H1 (cell line): ENCODE results near the gene APLP1. TPM values are rescaled to one million over a fixed set of nuclear protein-coding genes. Genes with fewer than 3 reads are reported as not detected.

Experiments used
- CTCF ChIA-PET: fragments of 300-600 bp; sonication (Branson Sonifier 250); formaldehyde crosslinking; loops from one replicate; lab custom pipeline; 2021; ENCODE audit not compliant: partially characterized antibody; lab: Charles Lee
- POLR2A ChIA-PET: fragments of 300-600 bp; sonication (Branson Sonifier 250); formaldehyde crosslinking; loops from one replicate; lab custom pipeline; 2021; ENCODE audit warnings: inconsistent platforms; ENCODE audit not compliant: partially characterized antibody; lab: Charles Lee
- DNase-seq, 2 experiments: peaks; one replicate each; pipeline versions ENCODE4 v3.0.0 to v3.0.0-alpha.2; 2010 to 2022; ENCODE audit warnings: low spot score in 2 of 2, low read depth in 1 of 2, mixed read lengths in 1 of 2
- FAIRE-seq: peaks from 2 replicates; lab custom pipeline; 2011; peaks lifted over from hg19 to GRCh38; lab: Jason Lieb, UNC
- H2AFZ ChIP-seq: 2 replicates; pipeline ENCODE4 v1.8.1; 2012; ENCODE audit warnings: low read length, inconsistent platforms
- H2AK5ac ChIP-seq: 2 replicates; pipeline ENCODE4 v1.6.1; 2013; ENCODE audit warnings: low read depth, low read length
- H2BK120ac ChIP-seq: replicated peaks from 2 replicates; pipeline ENCODE3; 2013; ENCODE audit warnings: low read depth, low read length, inconsistent platforms
- H2BK12ac ChIP-seq: 2 replicates; pipeline ENCODE4 v1.6.1; 2013; ENCODE audit warnings: low read depth, low read length
- H2BK15ac ChIP-seq: 2 replicates; pipeline ENCODE4 v1.6.1; 2013; ENCODE audit warnings: low read length
- H2BK20ac ChIP-seq: 2 replicates; pipeline ENCODE4 v1.6.1; 2013; ENCODE audit warnings: low read length
- H2BK5ac ChIP-seq: 2 replicates; pipeline ENCODE4 v1.6.1; 2013; ENCODE audit warnings: low read depth, low read length
- H3K14ac ChIP-seq: 2 replicates; pipeline ENCODE4 v1.6.1; 2013; ENCODE audit warnings: inconsistent platforms; ENCODE audit not compliant: insufficient read length
- H3K18ac ChIP-seq: 2 replicates; pipeline ENCODE4 v1.6.1; 2013; ENCODE audit warnings: low read length; ENCODE audit errors: extremely low read depth
- H3K23ac ChIP-seq: 2 replicates; pipeline ENCODE4 v1.6.1; 2013; ENCODE audit warnings: inconsistent platforms; ENCODE audit not compliant: insufficient read length
- H3K23me2 ChIP-seq: 2 replicates; pipeline ENCODE4 v1.6.1; 2013; ENCODE audit warnings: low read depth, low read length
- H3K27ac ChIP-seq: 2 replicates; pipeline ENCODE4 v1.6.1; 2011; ENCODE audit warnings: low read depth, low read length, inconsistent platforms
- H3K27me3 ChIP-seq, 4 experiments: replicated peaks in 1 of 4; 1 replicate in 1 of 4; 2 replicates in 3 of 4; pipeline versions ENCODE4 v1.6.1 to v1.8.1; 2011 to 2013; ENCODE audit warnings: low read length in 3 of 4, mild to moderate bottlenecking in 3 of 4, inconsistent platforms in 2 of 4, mixed read lengths in 2 of 4, moderate library complexity in 1 of 4; ENCODE audit not compliant: control insufficient read depth in 3 of 4, insufficient read depth in 3 of 4; ENCODE audit errors: extremely low read depth in 1 of 4
- H3K36me3 ChIP-seq, 4 experiments: 2 replicates each; pipeline versions ENCODE4 v1.6.1 to v1.8.1; 2011 to 2013; ENCODE audit warnings: mild to moderate bottlenecking in 4 of 4, low read length in 3 of 4, moderate library complexity in 2 of 4, control low read depth in 1 of 4, inconsistent platforms in 1 of 4; ENCODE audit not compliant: insufficient read depth in 4 of 4, control insufficient read depth in 2 of 4
- H3K4ac ChIP-seq: replicated peaks from 2 replicates; pipeline ENCODE3; 2013; ENCODE audit warnings: low read length, low read depth, mixed read lengths, inconsistent platforms; ENCODE audit not compliant: insufficient read length
- H3K4me1 ChIP-seq, 4 experiments: replicated peaks in 1 of 4; 1 replicate in 1 of 4; 2 replicates in 3 of 4; pipeline versions ENCODE4 v1.6.1 to v1.8.1; 2011 to 2013; ENCODE audit warnings: low read length in 3 of 4, inconsistent platforms in 2 of 4, mixed read lengths in 1 of 4; ENCODE audit not compliant: insufficient read depth in 4 of 4, control insufficient read depth in 3 of 4
- H3K4me2 ChIP-seq, 2 experiments: 2 replicates each; pipeline versions ENCODE4 v1.6.1 to v1.8.1; 2011 to 2013; ENCODE audit warnings: low read depth in 2 of 2, low read length in 2 of 2, control low read depth in 1 of 2, inconsistent platforms in 1 of 2, mild to moderate bottlenecking in 1 of 2; ENCODE audit not compliant: insufficient read depth in 1 of 2
- H3K4me3 ChIP-seq, 4 experiments: fragments of 200-600, 300-600 bp in 1 of 4; sonication (generic), shearing (Covaris generic), sonication (Bioruptor Twin) in 1 of 4; 2 replicates each; pipeline versions ENCODE4 v1.5.1 to v1.8.1; 2011 to 2016; ENCODE audit warnings: low read length in 4 of 4, low read depth in 3 of 4, control low read depth in 2 of 4, inconsistent platforms in 2 of 4, mild to moderate bottlenecking in 2 of 4, mixed read lengths in 1 of 4, moderate library complexity in 1 of 4; ENCODE audit not compliant: insufficient read depth in 2 of 4; ENCODE audit errors: extremely low read depth in 1 of 4
- H3K56ac ChIP-seq: replicated peaks from 2 replicates; pipeline ENCODE3; 2013; ENCODE audit warnings: low read depth, mild to moderate bottlenecking, mixed read lengths, low read length, inconsistent platforms; ENCODE audit not compliant: insufficient read length
- H3K79me1 ChIP-seq: 2 replicates; pipeline ENCODE4 v1.6.1; 2013; ENCODE audit warnings: low read depth, low read length, control low read depth
- H3K79me2 ChIP-seq, 2 experiments: 2 replicates each; pipeline versions ENCODE4 v1.6.1 to v1.8.1; 2012 to 2013; ENCODE audit warnings: low read length in 2 of 2, mild to moderate bottlenecking in 2 of 2, inconsistent platforms in 1 of 2; ENCODE audit not compliant: insufficient read depth in 2 of 2, control insufficient read depth in 1 of 2
- H3K9ac ChIP-seq, 4 experiments: replicated peaks in 1 of 4; 1 replicate in 1 of 4; 2 replicates in 3 of 4; pipeline versions ENCODE4 v1.6.1 to v1.8.1; 2011 to 2013; ENCODE audit warnings: low read depth in 3 of 4, low read length in 3 of 4, control low read depth in 2 of 4, mild to moderate bottlenecking in 2 of 4, moderate library complexity in 2 of 4, inconsistent platforms in 1 of 4; ENCODE audit errors: extremely low read depth in 1 of 4
- H3K9me3 ChIP-seq, 2 experiments: 2 replicates each; pipeline versions ENCODE4 v1.6.1 to v1.8.1; 2012 to 2013; ENCODE audit warnings: mild to moderate bottlenecking in 2 of 2, moderate library complexity in 2 of 2, control low read depth in 1 of 2, inconsistent platforms in 1 of 2, low read depth in 1 of 2, low read length in 1 of 2, mixed read lengths in 1 of 2; ENCODE audit not compliant: insufficient read depth in 2 of 2
- H4K20me1 ChIP-seq, 2 experiments: replicated peaks in 1 of 2; 2 replicates each; pipeline versions ENCODE3 to v1.8.1; 2011 to 2013; ENCODE audit warnings: inconsistent platforms in 2 of 2, low read length in 2 of 2, mild to moderate bottlenecking in 1 of 2; ENCODE audit not compliant: insufficient read depth in 2 of 2, control insufficient read depth in 1 of 2
- H4K5ac ChIP-seq: 2 replicates; pipeline ENCODE4 v1.6.1; 2013; ENCODE audit warnings: low read length, low read depth, mixed read lengths, inconsistent platforms; ENCODE audit not compliant: insufficient read length
- H4K8ac ChIP-seq: 2 replicates; pipeline ENCODE4 v1.8.0; 2013; ENCODE audit warnings: mild to moderate bottlenecking, moderate library complexity, low read length, inconsistent platforms; ENCODE audit not compliant: insufficient read depth; ENCODE audit errors: extremely low read depth
- H4K91ac ChIP-seq: replicated peaks from 2 replicates; pipeline ENCODE3; 2013; ENCODE audit warnings: low read length, mixed read lengths, inconsistent platforms; ENCODE audit not compliant: insufficient read length
- ATF3 ChIP-seq: IDR thresholded peaks from 2 replicates; pipeline ENCODE4 v1.6.1; 2011; ENCODE audit warnings: low read depth, mild to moderate bottlenecking, low read length; ENCODE audit not compliant: insufficient read depth
- BACH1 ChIP-seq: IDR thresholded peaks from 2 replicates; pipeline ENCODE4 v1.6.1; 2012; ENCODE audit warnings: low read length, improper control_type of control experiment
- BRCA1 ChIP-seq: IDR thresholded peaks from 2 replicates; pipeline ENCODE4 v1.6.1; 2012; ENCODE audit warnings: low read depth, low read length, improper control_type of control experiment
- EZH2 ChIP-seq: fragments of 200-600 bp; sonication (generic); IDR thresholded peaks from 2 replicates; pipeline ENCODE4 v1.7.1; 2012; ENCODE audit warnings: low read depth, mild to moderate bottlenecking, moderate library complexity, low read length, inconsistent platforms; ENCODE audit not compliant: severe bottlenecking
- GTF2F1 ChIP-seq: IDR thresholded peaks from 2 replicates; pipeline ENCODE4 v1.6.1; 2012; ENCODE audit warnings: low read depth, low read length, improper control_type of control experiment, borderline replicate concordance
- JUN ChIP-seq: IDR thresholded peaks from 2 replicates; pipeline ENCODE4 v1.6.1; 2011; ENCODE audit warnings: low read depth, mild to moderate bottlenecking, improper control_type of control experiment, low read length
- JUND ChIP-seq: IDR thresholded peaks from 2 replicates; pipeline ENCODE4 v1.6.1; 2011; ENCODE audit warnings: mild to moderate bottlenecking, improper control_type of control experiment, low read length
- POU5F1 ChIP-seq: IDR thresholded peaks from 2 replicates; pipeline ENCODE4 v1.6.1; 2011; ENCODE audit warnings: low read depth, mild to moderate bottlenecking, low read length, moderate library complexity
- SAP30 ChIP-seq: fragments of 300-600 bp; sonication (generic); IDR thresholded peaks from 2 replicates; pipeline ENCODE4 v1.7.1; 2012; ENCODE audit warnings: low read length, moderate library complexity, mild to moderate bottlenecking, inconsistent platforms; ENCODE audit not compliant: insufficient read depth, insufficient replicate concordance
- SIRT6 ChIP-seq: IDR thresholded peaks from one replicate; pipeline ENCODE4 v1.7.1; 2012; ENCODE audit warnings: low read length, inconsistent platforms
- SUZ12 ChIP-seq: fragments of 200-600 bp; sonication (generic); IDR thresholded peaks from 2 replicates; pipeline ENCODE4 v1.6.1; 2012; ENCODE audit warnings: mild to moderate bottlenecking, inconsistent platforms, low read length, moderate library complexity, mixed read lengths
- TBP ChIP-seq: IDR thresholded peaks from 2 replicates; pipeline ENCODE4 v1.6.1; 2011; ENCODE audit warnings: low read depth, low read length, improper control_type of control experiment
- TCF12 ChIP-seq: IDR thresholded peaks from 2 replicates; pipeline ENCODE4 v1.6.1; 2011; ENCODE audit warnings: low read depth, mild to moderate bottlenecking, low read length
- TEAD4 ChIP-seq: IDR thresholded peaks from 2 replicates; pipeline ENCODE4 v1.6.1; 2012; ENCODE audit warnings: low read depth, low read length, inconsistent platforms, mixed read lengths
- WGBS, 2 experiments: shearing (Covaris generic) in 1 of 2; methylation state at CpG; one replicate each; pipeline versions ENCODE4 v1.1.6 to v1.1.7; 2013 to 2015; ENCODE audit warnings: low lambda C conversion rate in 2 of 2, mixed read lengths in 2 of 2, inconsistent platforms in 1 of 2, low coverage in 1 of 2, missing lambda C conversion rate in 1 of 2; ENCODE audit not compliant: insufficient replicate concordance in 2 of 2, insufficient coverage in 1 of 2, insufficient read length in 1 of 2; ENCODE audit errors: extremely low coverage in 1 of 2, missing lambda C conversion rate in 1 of 2; 5-methylcytosine and 5-hydroxymethylcytosine counted together
- polyA plus RNA-seq, 7 experiments: library from polyadenylated mRNA; depleted of rRNA in 3 of 7; stranded (reverse) in 5 of 7; unstranded in 2 of 7; fragments of >200 nt in 5 of 7; fragments of 200-250 nt in 2 of 7; gene quantifications; 1 replicate in 5 of 7; 2 replicates in 1 of 7; 4 replicates in 1 of 7; pipeline versions ENCODE4 v1.2.1 to v1.2.3, GENCODE V29; 2011 to 2013; ENCODE audit warnings: missing spikeins in 2 of 7, mixed read lengths in 2 of 7
- total RNA-seq: library from RNA; stranded (reverse); fragmentation: NEBNext Ultra II Directional; extraction: Animal tissue kit (Norgen Biotek cat#: 25700); gene quantifications from 2 replicates; pipeline ENCODE4 v1.2.1, GENCODE V29; 2021

APLP1 gene
- total and polyA plus RNA-seq, 2 of the 8 experiments (the other 6 are each of a cell fraction or from before 2014, with no cell fraction given), result 19.9 to 22.0 TPM

- H2AFZ ChIP-seq, result no peak overlapping the region
- FAIRE-seq (no peak), DNase-seq (no peak)
- H3K4me1 ChIP-seq, result peaks cover 0 to 19% (median 10%) of the 10 kb centered on the region in 4 experiments; a peak in 5 of 7 replicates
- no peak overlapping the region for H2BK5ac ChIP-seq
- H2BK20ac ChIP-seq, result no peak overlapping the region
- H3K23ac ChIP-seq, result no peak overlapping the region
- no peak overlapping the region for H4K91ac ChIP-seq
- H3K14ac ChIP-seq, result no peak overlapping the region
- H3K9ac ChIP-seq, result no peak overlapping the region
- no peak overlapping the region for H2AK5ac ChIP-seq
- no peaks in the 10 kb centered on the region for H3K9me3 ChIP-seq
- no peak overlapping the region for H3K56ac ChIP-seq
- H3K79me1 ChIP-seq, result no peaks in the 10 kb centered on the region
- no peak overlapping the region for H3K4me2 ChIP-seq
- H2BK12ac ChIP-seq, result no peak overlapping the region
- peaks cover 8 to 56% (median 47%) of the 10 kb centered on the region in 4 experiments for H3K27me3 ChIP-seq
- H3K27ac ChIP-seq, result no peak overlapping the region
- no peaks in the 10 kb centered on the region for H3K79me2 ChIP-seq
- H3K4ac ChIP-seq, result no peak overlapping the region
- POLR2A ChIA-PET, result interaction anchor here (1.2 kb wide), 1 partner anchor 14 kb away, joined by 3 read pairs; no protein-coding TSS in a partner anchor
- WGBS, 2 experiments, result 90% methylated on average over 5 of the region's 5 CpGs; no CpG with 5 or more reads in 1 of the 2 experiments
- H4K20me1 ChIP-seq, result peaks cover 0 to 3% of the 10 kb centered on the region in 2 experiments
- no peak overlapping the region for H2BK120ac ChIP-seq
- H3K4me3 ChIP-seq, result no peak overlapping the region
- CTCF ChIA-PET, result interaction anchor here (0.6 to 1.2 kb wide), 5 partner anchors 12 to 1380 kb away, joined by 3 read pairs; no protein-coding TSS in a partner anchor
- no peak overlapping the region; the same call in 1 of the 2 replicates for H4K8ac ChIP-seq
- no peak overlapping the region for H4K5ac ChIP-seq
- H2BK15ac ChIP-seq, result no peak overlapping the region
- H3K23me2 ChIP-seq, result peaks cover 14% of the 10 kb centered on the region
- no peaks in the 10 kb centered on the region for H3K36me3 ChIP-seq
- H3K18ac ChIP-seq, result no peak overlapping the region
- TF ChIP-seq POU5F1, result no peak
- no peak for TF ChIP-seq SIRT6
- no peak for TF ChIP-seq SUZ12
- no peak for TF ChIP-seq TEAD4
- no peak for TF ChIP-seq TCF12
- no peak for TF ChIP-seq JUND
- no peak for TF ChIP-seq ATF3
- TF ChIP-seq BRCA1, result no peak
- TF ChIP-seq JUN, result no peak
- TF ChIP-seq SAP30, result no peak
- no peak for TF ChIP-seq GTF2F1
- TF ChIP-seq TBP, result no peak
- no peak for TF ChIP-seq BACH1
- TF ChIP-seq EZH2, result no peak
Observed at GRCh38 chr19:35863018-35863417, 5.4 kb upstream of the APLP1 start.
